D721Med (cell line): ENCODE results near the gene MRPS34.

Experiments
- DNase-seq: peaks from one replicate; pipeline ENCODE4 v3.0.0; 2011; ENCODE audit warnings: low spot score; ENCODE audit not compliant: insufficient read length
- FAIRE-seq: peaks from 2 replicates; lab custom pipeline; 2011; peaks lifted over from hg19 to GRCh38; lab: Jason Lieb, UNC
- TF ChIP-seq, protein P1 (sequence below): IDR thresholded peaks from 2 replicates; pipeline ENCODE4 v1.5.1; 2012; ENCODE audit warnings: mild to moderate bottlenecking, control low read depth; ENCODE audit not compliant: insufficient read depth; ENCODE audit errors: missing control alignments

The MRPS34 gene

DNA sequence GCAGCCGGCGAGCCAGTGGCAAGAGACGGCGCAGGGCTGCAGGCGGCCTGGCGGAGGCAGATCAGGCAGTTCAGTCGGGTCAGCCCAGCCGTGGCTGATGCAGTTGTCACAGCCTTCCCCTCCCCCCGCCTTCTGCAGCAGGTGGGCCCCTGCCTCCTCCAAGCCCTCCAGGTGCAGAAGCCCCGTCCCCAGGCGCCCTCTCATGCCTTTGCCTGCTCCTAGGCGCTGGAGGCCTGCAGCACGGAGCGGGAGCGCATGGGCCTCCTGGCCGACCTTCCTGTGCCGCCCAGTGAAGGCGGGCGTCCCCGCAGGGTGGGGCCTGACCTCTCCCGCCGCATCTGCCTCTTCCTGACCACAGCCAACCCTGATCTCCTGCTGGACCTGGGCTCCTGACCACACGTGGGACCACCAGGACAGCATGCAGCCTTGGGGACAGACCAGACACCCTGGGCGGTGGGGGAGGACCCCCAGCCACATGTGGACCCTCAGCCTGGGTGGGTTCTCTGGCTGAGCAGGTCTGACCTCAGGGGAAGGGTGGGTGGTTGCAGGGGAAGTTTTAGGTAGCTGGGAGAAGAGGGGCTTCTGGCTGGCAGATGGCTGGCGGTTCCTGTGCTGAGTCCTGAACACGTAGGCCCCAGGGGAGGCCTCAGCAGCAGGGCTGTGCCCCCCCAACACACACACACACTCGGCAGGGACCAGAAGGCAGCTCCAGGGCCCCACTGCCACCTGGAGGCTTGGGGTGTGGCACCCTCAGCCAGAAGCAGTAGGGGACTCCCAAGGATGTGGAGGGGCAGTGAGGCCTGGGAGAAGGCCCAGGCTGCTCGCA lies 3.1 kb upstream of the MRPS34 start:
- FAIRE-seq (no peak), DNase-seq (no peak)
- TF ChIP-seq, protein P1, sequence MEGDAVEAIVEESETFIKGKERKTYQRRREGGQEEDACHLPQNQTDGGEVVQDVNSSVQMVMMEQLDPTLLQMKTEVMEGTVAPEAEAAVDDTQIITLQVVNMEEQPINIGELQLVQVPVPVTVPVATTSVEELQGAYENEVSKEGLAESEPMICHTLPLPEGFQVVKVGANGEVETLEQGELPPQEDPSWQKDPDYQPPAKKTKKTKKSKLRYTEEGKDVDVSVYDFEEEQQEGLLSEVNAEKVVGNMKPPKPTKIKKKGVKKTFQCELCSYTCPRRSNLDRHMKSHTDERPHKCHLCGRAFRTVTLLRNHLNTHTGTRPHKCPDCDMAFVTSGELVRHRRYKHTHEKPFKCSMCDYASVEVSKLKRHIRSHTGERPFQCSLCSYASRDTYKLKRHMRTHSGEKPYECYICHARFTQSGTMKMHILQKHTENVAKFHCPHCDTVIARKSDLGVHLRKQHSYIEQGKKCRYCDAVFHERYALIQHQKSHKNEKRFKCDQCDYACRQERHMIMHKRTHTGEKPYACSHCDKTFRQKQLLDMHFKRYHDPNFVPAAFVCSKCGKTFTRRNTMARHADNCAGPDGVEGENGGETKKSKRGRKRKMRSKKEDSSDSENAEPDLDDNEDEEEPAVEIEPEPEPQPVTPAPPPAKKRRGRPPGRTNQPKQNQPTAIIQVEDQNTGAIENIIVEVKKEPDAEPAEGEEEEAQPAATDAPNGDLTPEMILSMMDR: no peak

DNA sequence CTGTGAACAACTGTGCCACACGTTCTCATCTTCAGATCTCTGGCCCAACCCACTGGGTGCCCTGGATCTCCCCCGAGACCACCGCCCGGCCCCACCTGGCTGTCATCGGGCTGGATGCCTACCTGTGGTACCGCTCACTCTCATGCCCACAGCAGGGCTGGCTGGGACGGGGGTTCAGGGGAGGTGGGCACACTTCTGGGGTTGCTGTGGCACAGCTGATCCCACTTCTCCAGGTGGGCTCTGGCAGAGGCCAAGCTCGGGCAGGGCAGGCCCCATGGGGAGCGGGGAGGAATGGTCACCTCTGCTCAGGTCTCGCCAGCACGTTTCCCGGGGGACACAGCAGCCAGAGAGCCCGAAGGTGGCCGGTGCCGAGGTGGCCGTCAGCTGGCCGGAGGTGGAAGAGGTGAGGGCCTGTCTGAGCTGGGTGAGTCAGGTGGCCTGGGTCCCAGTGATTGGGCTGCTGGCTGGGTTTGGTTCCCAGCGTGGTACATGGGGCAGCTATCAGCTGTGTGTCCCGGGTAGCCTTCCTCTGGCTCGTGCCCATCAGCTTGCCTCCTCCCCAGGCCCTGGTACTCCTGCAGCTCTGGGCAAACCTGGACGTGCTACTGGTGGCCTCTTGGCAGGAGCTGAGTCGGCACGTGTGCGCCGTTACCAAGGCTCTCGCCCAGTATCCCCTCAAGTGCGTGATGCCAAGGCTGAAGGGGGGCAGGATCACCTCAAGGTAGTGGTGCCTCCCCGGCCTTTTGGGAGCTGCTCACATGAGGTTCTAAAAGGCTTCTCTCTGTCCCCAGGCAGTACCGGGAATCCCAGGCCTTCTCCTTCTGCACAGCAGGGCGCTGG lies 2.3 kb upstream of the MRPS34 start:
- FAIRE-seq: no peak
- no peak for DNase-seq
- TF ChIP-seq, protein P1: no peak

DNA sequence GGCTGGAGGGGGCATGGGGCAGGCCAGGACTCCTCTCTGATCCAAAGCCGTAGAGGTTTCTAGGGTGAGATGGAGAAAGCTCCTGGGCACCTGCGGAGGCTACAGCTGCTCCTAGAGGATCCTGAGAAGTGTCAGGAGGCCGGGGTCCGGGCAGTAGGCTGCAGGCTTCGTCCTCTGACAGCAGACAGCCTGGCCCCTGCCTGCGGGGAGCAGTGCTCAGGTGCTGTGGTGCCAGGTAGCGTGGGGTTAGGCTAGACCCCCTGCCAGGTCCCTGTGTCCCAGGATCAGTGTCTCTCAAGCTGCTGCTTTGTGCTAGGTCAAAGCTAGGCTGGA lies 1.5 kb upstream of the MRPS34 start:
- TF ChIP-seq, protein P1: no peak
- FAIRE-seq (no peak), DNase-seq (no peak)

DNA sequence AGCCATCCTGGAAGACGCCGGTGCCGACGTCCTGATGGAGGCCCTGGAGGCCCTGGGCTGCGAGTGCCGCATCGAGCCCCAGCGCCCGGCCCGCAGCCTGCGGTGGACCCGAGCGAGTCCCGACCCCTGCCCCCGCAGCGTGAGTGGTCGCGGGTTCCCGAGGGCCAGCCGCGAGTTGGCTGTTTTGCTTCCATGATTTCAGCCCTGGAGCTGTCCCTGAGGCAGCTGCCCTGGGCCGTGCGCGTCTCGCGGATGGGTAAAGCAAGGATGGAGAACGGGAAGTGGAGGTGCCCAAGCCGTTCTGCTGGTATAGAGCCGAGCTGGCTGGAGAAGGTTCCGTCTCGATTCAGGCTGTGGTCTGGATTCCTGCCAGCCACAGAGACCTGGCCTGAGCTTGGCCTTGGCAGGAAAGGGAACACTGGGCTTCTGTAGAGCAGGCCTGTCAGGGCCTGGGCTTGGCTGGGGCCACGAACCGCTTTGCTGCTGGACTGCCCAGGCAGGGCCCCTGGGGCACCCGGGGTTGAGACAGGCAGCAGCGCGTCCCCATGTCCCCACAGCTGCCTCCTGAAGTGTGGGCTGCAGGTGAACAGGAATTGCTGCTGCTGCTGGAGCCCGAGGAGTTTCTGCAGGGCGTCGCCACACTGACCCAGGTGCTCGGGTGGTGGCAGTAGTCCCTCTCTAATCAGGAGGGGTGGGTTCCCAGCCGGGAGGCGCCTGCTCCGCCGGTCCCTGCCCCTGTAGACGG lies 941 bp upstream of the MRPS34 start:
- DNase-seq (no peak), FAIRE-seq (no peak)
- TF ChIP-seq, protein P1: no peak

DNA sequence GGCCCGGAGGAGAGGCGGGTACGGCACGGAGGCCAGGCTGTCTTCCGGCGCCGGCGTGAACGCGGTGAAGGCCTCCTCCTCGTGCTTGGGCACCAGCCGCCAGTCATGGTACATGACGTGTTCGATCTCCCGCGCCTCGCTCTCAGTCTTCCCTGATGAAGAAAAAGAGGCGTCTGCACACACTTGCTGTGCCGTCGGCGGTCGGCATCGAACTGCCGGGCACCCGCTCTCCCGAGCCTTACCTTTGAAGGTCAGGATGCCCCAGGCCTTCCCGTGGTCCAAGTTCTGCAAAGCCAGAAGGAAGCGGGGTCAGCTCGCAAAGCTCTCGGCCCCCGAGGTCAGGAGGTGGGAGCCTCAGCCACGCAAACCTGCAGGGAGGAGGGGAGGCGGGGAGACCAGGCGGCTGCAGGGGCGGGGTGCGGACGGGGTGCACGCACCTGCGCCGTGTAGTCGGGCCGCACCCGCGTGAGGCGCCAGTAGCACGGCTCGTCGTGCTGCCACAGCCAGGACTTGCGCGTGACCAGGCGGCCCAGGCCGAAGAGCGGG lies 499 bp downstream of the MRPS34 start, which contains the start of gene EME2:
TSS of gene EME2 (plus strand) at position 449 of the 546 bp plus-strand sequence. CDS start 418 bp downstream, outside the sequence.
- FAIRE-seq (no peak), DNase-seq (no peak)
- TF ChIP-seq, protein P1: no peak

DNA sequence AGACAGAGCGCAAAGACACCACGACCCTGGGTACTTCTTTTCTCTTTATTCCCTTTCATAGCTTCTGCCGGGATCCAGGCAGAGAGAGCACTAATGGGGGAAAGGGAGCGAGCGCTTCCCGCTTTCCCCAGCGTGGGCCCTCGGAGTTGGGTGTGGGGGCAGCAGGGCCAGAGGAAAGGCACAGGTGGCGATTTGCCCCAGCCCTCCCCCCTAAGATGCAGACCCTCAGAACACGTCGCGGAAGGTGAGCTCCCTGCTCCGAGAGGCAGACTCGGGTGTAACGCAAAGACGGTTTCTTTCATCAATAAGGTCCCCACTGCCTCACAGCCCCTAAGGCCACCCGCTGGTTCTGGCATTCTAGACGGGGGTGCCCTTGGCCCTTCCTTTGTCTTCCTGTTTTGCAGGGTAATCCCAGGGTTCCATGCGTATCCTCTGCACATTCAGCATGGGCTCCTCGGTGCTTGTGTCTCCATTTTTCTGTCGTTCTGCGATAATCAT lies 1.0 kb downstream of the MRPS34 start:
- TF ChIP-seq, protein P1: no peak
- no peak for DNase-seq
- no peak for FAIRE-seq
